ENCODE measurements around the gene CHD9.

- no peak for TF ChIP-seq POLR2A (IDR thresholded peaks at IDR 0.05)
- TF ChIP-seq, protein P1, sequence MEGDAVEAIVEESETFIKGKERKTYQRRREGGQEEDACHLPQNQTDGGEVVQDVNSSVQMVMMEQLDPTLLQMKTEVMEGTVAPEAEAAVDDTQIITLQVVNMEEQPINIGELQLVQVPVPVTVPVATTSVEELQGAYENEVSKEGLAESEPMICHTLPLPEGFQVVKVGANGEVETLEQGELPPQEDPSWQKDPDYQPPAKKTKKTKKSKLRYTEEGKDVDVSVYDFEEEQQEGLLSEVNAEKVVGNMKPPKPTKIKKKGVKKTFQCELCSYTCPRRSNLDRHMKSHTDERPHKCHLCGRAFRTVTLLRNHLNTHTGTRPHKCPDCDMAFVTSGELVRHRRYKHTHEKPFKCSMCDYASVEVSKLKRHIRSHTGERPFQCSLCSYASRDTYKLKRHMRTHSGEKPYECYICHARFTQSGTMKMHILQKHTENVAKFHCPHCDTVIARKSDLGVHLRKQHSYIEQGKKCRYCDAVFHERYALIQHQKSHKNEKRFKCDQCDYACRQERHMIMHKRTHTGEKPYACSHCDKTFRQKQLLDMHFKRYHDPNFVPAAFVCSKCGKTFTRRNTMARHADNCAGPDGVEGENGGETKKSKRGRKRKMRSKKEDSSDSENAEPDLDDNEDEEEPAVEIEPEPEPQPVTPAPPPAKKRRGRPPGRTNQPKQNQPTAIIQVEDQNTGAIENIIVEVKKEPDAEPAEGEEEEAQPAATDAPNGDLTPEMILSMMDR (IDR thresholded peaks at IDR 0.05), result no peak
Measured at GRCh38 chr16:53105565-53105964, 50.8 kb downstream of the CHD9 start.
